Measurements from ENCODE around the gene LUC7L3.

- TF ChIP-seq CTCF (IDR thresholded peaks at IDR 0.05) (no peak), POLR2A (IDR thresholded peaks at IDR 0.05) (no peak)
Measured at GRCh38 chr17:50739098-50739497, 19.7 kb downstream of the LUC7L3 start.

All from right lobe of liver (tissue), 4 donors.